Measurements from ENCODE around the gene GLIS1. TPM values are rescaled to one million over a fixed set of nuclear protein-coding genes. Genes with fewer than 3 reads are reported as not detected.

GLIS1 gene
- total RNA-seq, 1 donor from 2014 or later = 0.07 TPM

DNA sequence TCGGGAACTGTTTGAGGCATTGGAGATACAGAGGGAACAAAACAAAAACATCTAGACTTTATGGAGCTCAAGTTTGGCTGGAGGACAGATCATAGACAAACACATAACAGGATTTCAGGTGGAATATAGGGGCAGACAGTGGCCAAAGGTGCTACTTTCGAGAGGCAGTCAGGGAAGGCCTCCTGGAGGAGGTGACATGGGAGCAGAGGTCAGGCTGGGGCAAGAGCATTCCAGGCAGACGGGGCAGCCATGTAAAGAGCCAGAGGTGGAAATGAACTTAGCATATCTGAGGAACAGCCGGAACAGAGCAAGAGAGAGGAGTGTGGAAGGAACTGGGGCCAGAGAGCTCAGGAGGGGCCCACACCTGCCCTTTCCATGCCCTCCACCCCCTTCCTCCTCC, 157.5 kb downstream of the GLIS1 start:
- Histone ChIP-seq H3K4me1 (ENCODE audit: insufficient read depth, low read length) (no peaks in the 10 kb centered on the region), H3K9ac (ENCODE audit: low read length) (no peak overlapping the region), H3K27ac (ENCODE audit: low read depth, low read length) (no peak overlapping the region), H3K4me2 (ENCODE audit: low read length) (no peak overlapping the region), H4K20me1 (ENCODE audit: insufficient read depth, low read length) (peaks cover 89% of the 10 kb centered on the region), H3K4me3 (ENCODE audit: insufficient read depth, low read depth, low read length) (no peak overlapping the region), H3K36me3 (ENCODE audit: insufficient read depth, low read length) (no peaks in the 10 kb centered on the region), H3K9me3 (ENCODE audit: insufficient read depth, low read depth, low read length) (no peaks in the 10 kb centered on the region), H3K27me3 (ENCODE audit: insufficient read depth, low read length) (no peaks in the 10 kb centered on the region), H2AFZ (ENCODE audit: low read depth, low read length) (no peak overlapping the region), H3K79me2 (ENCODE audit: insufficient read depth, low read length) (peaks cover 23% of the 10 kb centered on the region)
- H3K4me1 Mint-ChIP-seq (ENCODE audit: low read depth, unreplicated experiment) = no peaks in the 10 kb centered on the region
- no peaks in the 10 kb centered on the region for H3K36me3 Mint-ChIP-seq (ENCODE audit: low read depth, unreplicated experiment)
- no peak for FAIRE-seq
- H3K9me3 Mint-ChIP-seq (ENCODE audit: unreplicated experiment) = no peaks in the 10 kb centered on the region
- H3K27me3 Mint-ChIP-seq (ENCODE audit: low read depth, unreplicated experiment) = peaks cover 56% of the 10 kb centered on the region
- TF ChIP-seq, protein P1, sequence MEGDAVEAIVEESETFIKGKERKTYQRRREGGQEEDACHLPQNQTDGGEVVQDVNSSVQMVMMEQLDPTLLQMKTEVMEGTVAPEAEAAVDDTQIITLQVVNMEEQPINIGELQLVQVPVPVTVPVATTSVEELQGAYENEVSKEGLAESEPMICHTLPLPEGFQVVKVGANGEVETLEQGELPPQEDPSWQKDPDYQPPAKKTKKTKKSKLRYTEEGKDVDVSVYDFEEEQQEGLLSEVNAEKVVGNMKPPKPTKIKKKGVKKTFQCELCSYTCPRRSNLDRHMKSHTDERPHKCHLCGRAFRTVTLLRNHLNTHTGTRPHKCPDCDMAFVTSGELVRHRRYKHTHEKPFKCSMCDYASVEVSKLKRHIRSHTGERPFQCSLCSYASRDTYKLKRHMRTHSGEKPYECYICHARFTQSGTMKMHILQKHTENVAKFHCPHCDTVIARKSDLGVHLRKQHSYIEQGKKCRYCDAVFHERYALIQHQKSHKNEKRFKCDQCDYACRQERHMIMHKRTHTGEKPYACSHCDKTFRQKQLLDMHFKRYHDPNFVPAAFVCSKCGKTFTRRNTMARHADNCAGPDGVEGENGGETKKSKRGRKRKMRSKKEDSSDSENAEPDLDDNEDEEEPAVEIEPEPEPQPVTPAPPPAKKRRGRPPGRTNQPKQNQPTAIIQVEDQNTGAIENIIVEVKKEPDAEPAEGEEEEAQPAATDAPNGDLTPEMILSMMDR (IDR thresholded peaks at IDR 0.05; ENCODE audit: insufficient read depth, low read depth, low read length) = no peak
- no peak for TF ChIP-seq EZH2 (IDR thresholded peaks at IDR 0.05; ENCODE audit: insufficient read depth, low read length)
- DNase-seq (ENCODE audit: low read depth) = no peak
- no peak overlapping the region for H3K4me3 Mint-ChIP-seq (ENCODE audit: unreplicated experiment)
- no peak overlapping the region for H3K27ac Mint-ChIP-seq (ENCODE audit: unreplicated experiment)

DNA sequence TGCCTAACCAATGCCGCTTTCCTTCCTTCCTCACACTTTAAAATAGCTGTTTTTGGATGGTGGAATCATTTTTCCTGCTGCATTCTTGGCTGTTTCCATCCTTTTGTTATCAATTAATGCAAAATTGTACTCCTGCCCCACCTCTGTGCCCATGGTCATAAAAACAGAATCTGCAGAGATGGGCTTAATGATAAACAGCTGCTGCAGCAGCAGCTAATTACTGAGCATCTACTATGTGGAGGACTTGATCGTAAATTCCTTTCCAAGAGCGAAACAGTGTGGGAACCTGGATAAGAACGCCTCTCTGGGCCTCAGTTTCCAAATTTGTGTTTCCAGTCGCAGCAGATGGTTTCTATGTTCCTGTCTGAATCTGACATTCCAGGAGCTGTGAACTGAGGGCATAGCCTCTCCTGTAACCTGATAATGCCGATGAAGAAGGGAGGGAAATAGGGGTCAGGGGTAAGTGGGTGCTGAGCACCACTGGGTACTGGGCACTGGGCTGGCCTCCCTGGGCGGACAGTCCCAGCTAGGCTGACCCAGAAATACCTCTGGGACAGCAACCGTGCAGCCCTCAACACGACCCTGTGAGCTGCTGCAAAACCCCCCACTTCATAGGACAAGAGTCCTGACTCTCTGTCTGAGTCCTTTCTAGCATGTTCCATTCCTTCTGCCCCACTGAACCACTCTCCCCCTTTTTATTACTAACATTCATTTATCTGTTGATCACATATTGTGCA, 158.1 kb downstream of the GLIS1 start:
- no peak for TF ChIP-seq EZH2 (IDR thresholded peaks at IDR 0.05; ENCODE audit: insufficient read depth, low read length)
- TF ChIP-seq, protein P1 (IDR thresholded peaks at IDR 0.05; ENCODE audit: insufficient read depth, low read depth, low read length) = no peak
- Histone ChIP-seq H3K36me3 (ENCODE audit: insufficient read depth, low read length) (no peaks in the 10 kb centered on the region), H4K20me1 (ENCODE audit: insufficient read depth, low read length) (peaks cover 89% of the 10 kb centered on the region), H2AFZ (ENCODE audit: low read depth, low read length) (no peak overlapping the region), H3K79me2 (ENCODE audit: insufficient read depth, low read length) (peaks cover 21% of the 10 kb centered on the region), H3K9me3 (ENCODE audit: insufficient read depth, low read depth, low read length) (no peaks in the 10 kb centered on the region), H3K4me3 (ENCODE audit: insufficient read depth, low read depth, low read length) (no peak overlapping the region), H3K4me2 (ENCODE audit: low read length) (no peak overlapping the region), H3K27me3 (ENCODE audit: insufficient read depth, low read length) (no peaks in the 10 kb centered on the region), H3K4me1 (ENCODE audit: insufficient read depth, low read length) (no peaks in the 10 kb centered on the region), H3K27ac (ENCODE audit: low read depth, low read length) (no peak overlapping the region), H3K9ac (ENCODE audit: low read length) (no peak overlapping the region)
- no peaks in the 10 kb centered on the region for H3K4me1 Mint-ChIP-seq (ENCODE audit: low read depth, unreplicated experiment)
- FAIRE-seq (no peak), DNase-seq (ENCODE audit: low read depth) (no peak)
- no peak overlapping the region for H3K4me3 Mint-ChIP-seq (ENCODE audit: unreplicated experiment)
- H3K36me3 Mint-ChIP-seq (ENCODE audit: low read depth, unreplicated experiment) = no peaks in the 10 kb centered on the region
- no peaks in the 10 kb centered on the region for H3K9me3 Mint-ChIP-seq (ENCODE audit: unreplicated experiment)
- H3K27me3 Mint-ChIP-seq (ENCODE audit: low read depth, unreplicated experiment) = peaks cover 57% of the 10 kb centered on the region
- H3K27ac Mint-ChIP-seq (ENCODE audit: unreplicated experiment) = no peak overlapping the region

DNA sequence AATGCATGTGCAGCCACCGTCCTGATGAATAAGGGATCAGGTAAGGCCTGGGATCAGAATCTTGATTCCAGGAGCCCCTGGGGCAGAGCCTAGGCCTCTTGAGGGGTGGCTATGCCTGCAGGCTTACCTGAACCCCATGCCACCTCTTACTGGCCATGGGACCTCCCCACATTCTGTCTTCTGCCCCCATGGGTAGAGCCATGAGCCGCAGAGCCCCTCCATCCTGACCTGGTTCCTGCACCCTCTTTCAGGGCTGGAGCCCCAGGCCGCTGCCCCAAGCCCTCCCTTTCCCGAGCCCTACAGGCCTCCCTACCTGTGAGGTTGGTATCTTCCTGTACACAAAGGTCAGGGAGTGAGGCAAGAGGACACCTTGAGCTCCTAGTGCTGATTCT, 159.0 kb downstream of the GLIS1 start:
- Histone ChIP-seq H3K4me2 (ENCODE audit: low read length) (no peak overlapping the region), H3K27me3 (ENCODE audit: insufficient read depth, low read length) (no peaks in the 10 kb centered on the region), H3K9me3 (ENCODE audit: insufficient read depth, low read depth, low read length) (no peaks in the 10 kb centered on the region), H3K4me3 (ENCODE audit: insufficient read depth, low read depth, low read length) (no peak overlapping the region), H2AFZ (ENCODE audit: low read depth, low read length) (no peak overlapping the region), H4K20me1 (ENCODE audit: insufficient read depth, low read length) (peaks cover 89% of the 10 kb centered on the region), H3K9ac (ENCODE audit: low read length) (no peak overlapping the region), H3K4me1 (ENCODE audit: insufficient read depth, low read length) (no peaks in the 10 kb centered on the region), H3K27ac (ENCODE audit: low read depth, low read length) (no peak overlapping the region), H3K79me2 (ENCODE audit: insufficient read depth, low read length) (peaks cover 18% of the 10 kb centered on the region), H3K36me3 (ENCODE audit: insufficient read depth, low read length) (no peaks in the 10 kb centered on the region)
- DNase-seq (ENCODE audit: low read depth) (no peak), FAIRE-seq (no peak)
- H3K27ac Mint-ChIP-seq (ENCODE audit: unreplicated experiment) = no peak overlapping the region
- H3K27me3 Mint-ChIP-seq (ENCODE audit: low read depth, unreplicated experiment) = peaks cover 62% of the 10 kb centered on the region
- H3K36me3 Mint-ChIP-seq (ENCODE audit: low read depth, unreplicated experiment) = no peaks in the 10 kb centered on the region
- H3K9me3 Mint-ChIP-seq (ENCODE audit: unreplicated experiment) = no peaks in the 10 kb centered on the region
- no peaks in the 10 kb centered on the region for H3K4me1 Mint-ChIP-seq (ENCODE audit: low read depth, unreplicated experiment)
- H3K4me3 Mint-ChIP-seq (ENCODE audit: unreplicated experiment) = no peak overlapping the region
- TF ChIP-seq EZH2 (IDR thresholded peaks at IDR 0.05; ENCODE audit: insufficient read depth, low read length) = no peak
- TF ChIP-seq, protein P1 (IDR thresholded peaks at IDR 0.05; ENCODE audit: insufficient read depth, low read depth, low read length) = no peak
